HCT116 (cell line): ENCODE results near the gene TLE3. TPM values are rescaled to one million over a fixed set of nuclear protein-coding genes. Genes with fewer than 3 reads are reported as not detected.

ENCODE experiments used
- ATAC-seq: fragments of 200-7000 bp; cut with Tn5 transposase; 2 replicates; pipeline ENCODE4 v1.9.1; 2020; ENCODE audit warnings: mild to moderate bottlenecking, moderate library complexity
- BruUV-seq: library from RNA; stranded (reverse); fragments of 400-500 nt; replicated peaks from 2 replicates; lab custom pipeline; 2021; lab: Mats Ljungman, UMichigan
- CTCF ChIA-PET: fragments of 300-600 bp; sonication (Branson Sonifier 250); formaldehyde crosslinking; loops from one replicate; lab custom pipeline; 2021; ENCODE audit warnings: antibody characterized with exemption; lab: Charles Lee
- POLR2A ChIA-PET: fragments of 300-600, 350-600 bp; sonication (Branson Sonifier 250); formaldehyde crosslinking; loops from one replicate; lab custom pipeline; 2021; ENCODE audit warnings: antibody characterized with exemption; lab: Charles Lee
- RAD21 ChIA-PET, 2 experiments: fragments of 300-600 bp; sonication (Branson Sonifier 250); formaldehyde crosslinking; loops; one replicate each; lab custom pipeline; 2023; ENCODE audit warnings: low total read pairs in 2 of 2; ENCODE audit not compliant: uncharacterized antibody in 2 of 2, unreplicated experiment in 2 of 2, low non-redundant PET in 1 of 2; lab: Charles Lee
- DNase-seq: peaks from one replicate; pipeline ENCODE4 v3.0.0-alpha.2; 2010; ENCODE audit warnings: low read depth, low spot score
- H2AFZ ChIP-seq: fragments of 200-600 bp; shearing (Covaris generic), sonication (generic); 2 replicates; pipeline ENCODE4 v1.6.1; 2017; ENCODE audit warnings: low read depth, mixed run types, mixed read lengths, antibody characterized with exemption, low read length; ENCODE audit not compliant: poor library complexity, severe bottlenecking
- H3K27ac ChIP-seq: 2 replicates; pipeline ENCODE4 v1.5.1; 2012; ENCODE audit warnings: low read depth, low read length
- H3K27me3 ChIP-seq: fragments of 200-600 bp; sonication (generic); 2 replicates; pipeline ENCODE4 v1.6.1; 2016; ENCODE audit warnings: mixed run types, low read length, mixed read lengths; ENCODE audit not compliant: insufficient read depth
- H3K36me3 ChIP-seq, 2 experiments: fragments of 200-500 bp in 1 of 2; fragments of 200-600 bp in 1 of 2; sonication (Bioruptor generic) in 1 of 2; sonication (generic) in 1 of 2; 2 replicates each; pipeline versions ENCODE4 v1.5.1 to v1.6.1; 2014 to 2016; ENCODE audit warnings: low read length in 2 of 2, inconsistent platforms in 1 of 2, mixed read lengths in 1 of 2, mixed run types in 1 of 2; ENCODE audit not compliant: insufficient read depth in 2 of 2, control insufficient read depth in 1 of 2
- H3K4me1 ChIP-seq, 2 experiments: fragments of 200-600 bp in 1 of 2; sonication (generic) in 1 of 2; 2 replicates each; pipeline versions ENCODE4 v1.5.1 to v1.6.1; 2012 to 2017; ENCODE audit warnings: low read length in 2 of 2, inconsistent platforms in 1 of 2, mild to moderate bottlenecking in 1 of 2, mixed read lengths in 1 of 2, mixed run types in 1 of 2, moderate library complexity in 1 of 2; ENCODE audit not compliant: insufficient read depth in 2 of 2, control insufficient read depth in 1 of 2
- H3K4me2 ChIP-seq: fragments of 200-600 bp; sonication (generic); 2 replicates; pipeline ENCODE4 v1.6.1; 2017; ENCODE audit warnings: mixed run types, low read length, mixed read lengths
- H3K4me3 ChIP-seq, 2 experiments: fragments of 200-600 bp in 1 of 2; sonication (generic) in 1 of 2; replicated peaks in 1 of 2; 2 replicates each; pipeline ENCODE4 v1.5.1; 2011 to 2016; ENCODE audit warnings: low read length in 2 of 2, control low read depth in 1 of 2, low read depth in 1 of 2, mild to moderate bottlenecking in 1 of 2, mixed read lengths in 1 of 2, mixed run types in 1 of 2
- H3K79me2 ChIP-seq: fragments of 200-600 bp; sonication (generic); 2 replicates; pipeline ENCODE4 v1.6.1; 2017; ENCODE audit warnings: mild to moderate bottlenecking, mixed run types, low read length, moderate library complexity, mixed read lengths; ENCODE audit not compliant: insufficient read depth
- H3K9ac ChIP-seq: fragments of 200-600 bp; sonication (generic); 2 replicates; pipeline ENCODE4 v1.6.1; 2016; ENCODE audit warnings: low read length, mixed read lengths
- H3K9me2 ChIP-seq: fragments of 200-600 bp; sonication (generic), shearing (Covaris generic); 2 replicates; pipeline ENCODE4 v1.6.1; 2017; ENCODE audit warnings: mixed run types, mild to moderate bottlenecking, moderate library complexity; ENCODE audit not compliant: insufficient read depth
- H3K9me3 ChIP-seq, 2 experiments: fragments of 200-500 bp in 1 of 2; fragments of 200-600 bp in 1 of 2; sonication (Bioruptor generic) in 1 of 2; sonication (generic) in 1 of 2; 2 replicates each; pipeline ENCODE4 v1.6.1; 2014 to 2017; ENCODE audit warnings: low read length in 2 of 2, mixed read lengths in 2 of 2, inconsistent platforms in 1 of 2, low read depth in 1 of 2, mild to moderate bottlenecking in 1 of 2, mixed run types in 1 of 2, moderate library complexity in 1 of 2; ENCODE audit not compliant: control insufficient read depth in 1 of 2, insufficient read depth in 1 of 2
- H4K20me1 ChIP-seq: fragments of 200-600 bp; sonication (generic), shearing (Covaris generic); 2 replicates; pipeline ENCODE4 v1.6.1; 2017; ENCODE audit warnings: mixed run types, mild to moderate bottlenecking, moderate library complexity; ENCODE audit not compliant: insufficient read depth
- EGR1 ChIP-seq: IDR thresholded peaks from 2 replicates; pipeline ENCODE4 v1.6.1; 2012; ENCODE audit warnings: low read depth
- EZH2phosphoT487 ChIP-seq: fragments of 200-600 bp; IDR thresholded peaks from 2 replicates; pipeline ENCODE4 v1.6.1; 2018; ENCODE audit warnings: antibody characterized with exemption, borderline replicate concordance
- JUND ChIP-seq: IDR thresholded peaks from 2 replicates; pipeline ENCODE4 v1.6.1; 2012
- POLR2AphosphoS5 ChIP-seq: IDR thresholded peaks from 2 replicates; pipeline ENCODE4 v1.6.1; 2011; ENCODE audit warnings: mild to moderate bottlenecking, low read depth, low read length, moderate library complexity
- RAD21 ChIP-seq: IDR thresholded peaks from 2 replicates; pipeline ENCODE4 v1.6.1; 2012; ENCODE audit warnings: low read depth, mild to moderate bottlenecking
- SRF ChIP-seq: IDR thresholded peaks from 2 replicates; pipeline ENCODE4 v1.6.1; 2012; ENCODE audit warnings: low read depth
- TCF7L2 ChIP-seq: IDR thresholded peaks from 2 replicates; pipeline ENCODE4 v1.7.0; 2011; ENCODE audit warnings: borderline replicate concordance, inconsistent platforms; ENCODE audit not compliant: insufficient read depth, insufficient read length; ENCODE audit errors: extremely low read depth
- ZBTB33 ChIP-seq: IDR thresholded peaks from 2 replicates; pipeline ENCODE4 v1.6.1; 2011; ENCODE audit warnings: mild to moderate bottlenecking, low read length, moderate library complexity; ENCODE audit not compliant: insufficient replicate concordance; ENCODE audit errors: extremely low read depth
- ZFX ChIP-seq: fragments of 450-650 bp; IDR thresholded peaks from 2 replicates; pipeline ENCODE4 v1.6.1; 2017
- ZNF274 ChIP-seq: fragments of 200-500 bp; sonication (Bioruptor generic); IDR thresholded peaks from 2 replicates; pipeline ENCODE4 v1.6.1; 2014; ENCODE audit warnings: mild to moderate bottlenecking, low read depth, low read length, inconsistent platforms
- intact Hi-C: fragments of 100-400 bp; cut with micrococcal nuclease; formaldehyde crosslinking; loops from 2 replicates; pipeline ENCODE4 v1.10.0; 2022
- total RNA-seq: library from RNA; stranded (reverse); gene quantifications from one replicate; pipeline ENCODE4 v1.2.1, GENCODE V29; 2021; ENCODE audit not compliant: unreplicated experiment
- TF ChIP-seq, protein P1 (sequence below): IDR thresholded peaks from 2 replicates; pipeline ENCODE4 v1.6.1; 2012

Gene TLE3
- total RNA-seq, 1 experiment from 2014 or later = 53.9 TPM

- RAD21 ChIA-PET = no interaction called here
- Histone ChIP-seq H4K20me1 (no peaks in the 10 kb centered on the region), H3K4me1 (peaks cover 0 to 4% of the 10 kb centered on the region in 2 experiments; a peak in 1 of 4 replicates), H3K4me2 (no peak overlapping the region), H3K27me3 (no peaks in the 10 kb centered on the region; the same call in 1 of the 2 replicates), H3K9ac (no peak overlapping the region), H3K9me2 (no peaks in the 10 kb centered on the region), H3K9me3 (no peaks in the 10 kb centered on the region), H3K79me2 (no peaks in the 10 kb centered on the region), H3K4me3 (no peak overlapping the region), H3K27ac (no peak overlapping the region), H2AFZ (no peak overlapping the region), H3K36me3 (no peaks in the 10 kb centered on the region)
- CTCF ChIA-PET = no interaction called here
- TF ChIP-seq SRF (no peak), ZNF274 (no peak), RAD21 (no peak), ZFX (no peak), POLR2AphosphoS5 (no peak), EGR1 (no peak), EZH2phosphoT487 (no peak), ZBTB33 (no peak)
- POLR2A ChIA-PET = no interaction called here
- DNase-seq (no peak), ATAC-seq (no peak)
- intact Hi-C loops = no loop called here
- no TSS peak for BruUV-seq
These were observed 49.1 kb upstream of the TLE3 start for GRCh38 chr15:70146771-70147170.

DNA sequence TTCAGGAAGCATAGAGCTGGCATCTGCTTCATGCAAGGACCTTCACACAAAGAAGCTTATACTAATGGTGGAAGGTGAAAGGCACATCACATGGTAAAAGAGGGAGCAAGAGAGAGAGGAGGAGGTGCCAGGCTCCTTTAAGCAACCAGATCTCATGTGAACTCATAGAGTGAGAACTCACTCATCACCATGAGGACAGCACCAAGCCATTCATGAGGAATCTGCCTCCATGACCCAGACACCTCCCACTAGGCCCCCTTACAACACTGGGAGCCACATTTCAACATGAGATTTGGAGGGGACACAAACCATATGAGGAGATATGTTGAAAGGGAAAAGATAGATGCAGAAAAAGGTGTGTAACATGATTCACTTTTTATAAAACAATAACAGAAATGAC lies 48.4 kb upstream of the TLE3 start:
- Histone ChIP-seq H4K20me1 (no peaks in the 10 kb centered on the region), H3K79me2 (no peaks in the 10 kb centered on the region), H3K9me3 (no peaks in the 10 kb centered on the region), H3K4me2 (no peak overlapping the region), H3K27me3 (no peaks in the 10 kb centered on the region; the same call in 1 of the 2 replicates), H3K27ac (no peak overlapping the region), H3K4me1 (peaks cover 0 to 4% of the 10 kb centered on the region in 2 experiments; a peak in 1 of 4 replicates), H2AFZ (no peak overlapping the region), H3K4me3 (no peak overlapping the region), H3K36me3 (no peaks in the 10 kb centered on the region), H3K9ac (no peak overlapping the region), H3K9me2 (no peaks in the 10 kb centered on the region)
- intact Hi-C loops = no loop called here
- ChIA-PET CTCF (no interaction called here), POLR2A (no interaction called here), RAD21 (no interaction called here)
- BruUV-seq = no TSS peak
- no peak for DNase-seq
- ATAC-seq = no peak
- TF ChIP-seq TCF7L2 (no peak), JUND (no peak), SRF (no peak), EGR1 (no peak)
- TF ChIP-seq, protein P1, sequence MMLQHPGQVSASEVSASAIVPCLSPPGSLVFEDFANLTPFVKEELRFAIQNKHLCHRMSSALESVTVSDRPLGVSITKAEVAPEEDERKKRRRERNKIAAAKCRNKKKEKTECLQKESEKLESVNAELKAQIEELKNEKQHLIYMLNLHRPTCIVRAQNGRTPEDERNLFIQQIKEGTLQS = no peak
